Measurements from ENCODE around the gene FUT8. TPM values are rescaled to one million over a fixed set of nuclear protein-coding genes. Genes with fewer than 3 reads are reported as not detected.

FUT8 gene
- total RNA-seq, 1 donor from 2014 or later: 18.1 TPM

DNA sequence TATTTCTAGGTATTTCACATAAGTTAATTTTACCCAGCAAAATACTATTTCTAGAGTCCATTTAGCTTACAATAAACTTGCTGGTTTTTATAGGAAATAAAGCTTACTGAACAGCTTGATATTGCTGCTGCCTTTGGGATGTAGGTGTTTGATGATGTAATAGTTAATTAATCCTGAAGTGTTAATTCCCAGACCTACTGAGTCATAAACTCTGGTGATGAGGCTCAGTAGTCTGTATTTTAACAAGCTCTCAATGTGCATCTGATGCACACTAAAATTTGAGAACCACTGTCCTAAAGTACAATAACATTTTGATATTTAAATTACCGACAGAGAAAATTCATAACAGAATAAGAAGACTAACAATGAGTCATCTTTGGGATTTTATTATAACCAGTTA lies 168.4 kb downstream of the FUT8 start:
- DNase-seq (ENCODE audit: low spot score): no peak

DNA sequence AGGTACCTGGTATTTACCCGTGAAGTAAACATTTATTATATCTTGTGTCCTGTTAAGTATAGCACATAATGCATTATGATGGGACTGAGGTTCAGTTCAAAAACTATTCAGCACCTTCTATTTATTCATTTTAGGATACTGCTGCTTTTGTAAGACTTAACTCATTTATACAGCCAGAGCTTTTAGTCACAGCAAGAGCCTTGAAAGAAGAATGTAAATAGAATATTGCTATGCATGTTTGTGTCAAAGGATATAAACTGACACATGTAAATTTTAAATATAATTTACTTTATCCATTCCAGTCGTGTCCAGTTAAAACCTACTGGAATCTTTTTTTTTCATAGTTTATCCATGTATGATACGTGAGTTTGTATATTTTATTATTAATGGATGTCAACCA lies 168.8 kb downstream of the FUT8 start:
- no peaks in the 10 kb centered on the region for H3K4me1 Mint-ChIP-seq (ENCODE audit: low read depth)
- H3K4me3 Mint-ChIP-seq (ENCODE audit: unreplicated experiment): no peak overlapping the region
- no peak overlapping the region for H3K27ac Mint-ChIP-seq (ENCODE audit: unreplicated experiment)
- H3K27me3 Mint-ChIP-seq (ENCODE audit: low read depth): no peaks in the 10 kb centered on the region
- H3K36me3 Mint-ChIP-seq (ENCODE audit: low read depth): no peaks in the 10 kb centered on the region
- H3K9me3 Mint-ChIP-seq (ENCODE audit: low read depth): no peaks in the 10 kb centered on the region
- no peak for DNase-seq (ENCODE audit: low spot score)
- TF ChIP-seq, protein P1, sequence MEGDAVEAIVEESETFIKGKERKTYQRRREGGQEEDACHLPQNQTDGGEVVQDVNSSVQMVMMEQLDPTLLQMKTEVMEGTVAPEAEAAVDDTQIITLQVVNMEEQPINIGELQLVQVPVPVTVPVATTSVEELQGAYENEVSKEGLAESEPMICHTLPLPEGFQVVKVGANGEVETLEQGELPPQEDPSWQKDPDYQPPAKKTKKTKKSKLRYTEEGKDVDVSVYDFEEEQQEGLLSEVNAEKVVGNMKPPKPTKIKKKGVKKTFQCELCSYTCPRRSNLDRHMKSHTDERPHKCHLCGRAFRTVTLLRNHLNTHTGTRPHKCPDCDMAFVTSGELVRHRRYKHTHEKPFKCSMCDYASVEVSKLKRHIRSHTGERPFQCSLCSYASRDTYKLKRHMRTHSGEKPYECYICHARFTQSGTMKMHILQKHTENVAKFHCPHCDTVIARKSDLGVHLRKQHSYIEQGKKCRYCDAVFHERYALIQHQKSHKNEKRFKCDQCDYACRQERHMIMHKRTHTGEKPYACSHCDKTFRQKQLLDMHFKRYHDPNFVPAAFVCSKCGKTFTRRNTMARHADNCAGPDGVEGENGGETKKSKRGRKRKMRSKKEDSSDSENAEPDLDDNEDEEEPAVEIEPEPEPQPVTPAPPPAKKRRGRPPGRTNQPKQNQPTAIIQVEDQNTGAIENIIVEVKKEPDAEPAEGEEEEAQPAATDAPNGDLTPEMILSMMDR (IDR thresholded peaks at IDR 0.05): no peak

More for the DNA sequence above, 168.4 kb downstream of the FUT8 start:
- no peaks in the 10 kb centered on the region for H3K27me3 Mint-ChIP-seq (ENCODE audit: low read depth)
- no peaks in the 10 kb centered on the region for H3K36me3 Mint-ChIP-seq (ENCODE audit: low read depth)
- H3K4me3 Mint-ChIP-seq (ENCODE audit: unreplicated experiment): no peak overlapping the region
- TF ChIP-seq, protein P1 (IDR thresholded peaks at IDR 0.05): no peak
- H3K9me3 Mint-ChIP-seq (ENCODE audit: low read depth): no peaks in the 10 kb centered on the region
- H3K27ac Mint-ChIP-seq (ENCODE audit: unreplicated experiment): no peak overlapping the region
- H3K4me1 Mint-ChIP-seq (ENCODE audit: low read depth): no peaks in the 10 kb centered on the region

DNA sequence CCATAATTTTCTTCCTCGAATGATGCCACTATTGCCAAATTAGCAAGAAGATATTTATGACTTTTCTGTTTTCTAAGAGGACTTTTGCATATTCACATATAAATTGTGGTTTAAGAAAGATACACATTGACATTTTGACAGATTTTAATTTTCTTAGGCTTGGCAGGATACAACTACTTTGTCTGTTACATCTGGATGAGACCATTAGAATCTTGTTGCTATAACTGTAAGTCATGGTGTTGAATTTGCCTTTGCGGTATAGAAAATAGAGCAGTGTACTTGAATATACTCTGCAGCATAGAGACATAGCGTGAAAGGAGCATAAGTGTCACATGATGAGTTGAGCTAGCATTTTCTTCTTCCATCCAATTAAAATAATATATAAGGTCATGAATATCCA lies 169.3 kb downstream of the FUT8 start:
- Mint-ChIP-seq H3K36me3 (ENCODE audit: low read depth) (no peaks in the 10 kb centered on the region), H3K27ac (ENCODE audit: unreplicated experiment) (no peak overlapping the region), H3K27me3 (ENCODE audit: low read depth) (no peaks in the 10 kb centered on the region), H3K4me1 (ENCODE audit: low read depth) (no peaks in the 10 kb centered on the region), H3K9me3 (ENCODE audit: low read depth) (no peaks in the 10 kb centered on the region), H3K4me3 (ENCODE audit: unreplicated experiment) (no peak overlapping the region)
- DNase-seq (ENCODE audit: low spot score): no peak
- TF ChIP-seq, protein P1 (IDR thresholded peaks at IDR 0.05): no peak

DNA sequence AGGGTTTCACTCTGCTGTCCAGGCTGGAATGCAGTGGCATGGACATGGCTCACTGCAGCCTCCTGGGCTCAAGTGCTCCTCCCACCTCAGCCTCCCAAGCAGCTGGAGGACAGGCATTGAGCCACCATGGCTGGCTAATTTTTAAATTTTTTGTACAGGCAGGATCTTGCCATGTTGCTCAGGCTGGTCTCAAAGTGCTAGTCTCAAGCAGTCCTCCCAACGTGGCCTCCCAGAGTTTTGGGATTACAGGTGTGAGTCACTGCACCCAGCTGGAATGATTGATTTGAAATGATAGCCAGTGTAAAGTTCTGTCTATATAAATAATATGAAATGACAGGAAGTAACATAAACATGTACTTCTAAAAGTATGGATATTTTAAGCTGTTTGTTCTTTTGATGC lies 172.7 kb downstream of the FUT8 start:
- Mint-ChIP-seq H3K9me3 (ENCODE audit: low read depth) (no peaks in the 10 kb centered on the region), H3K27me3 (ENCODE audit: low read depth) (no peaks in the 10 kb centered on the region), H3K4me1 (ENCODE audit: low read depth) (peaks cover 5% of the 10 kb centered on the region), H3K4me3 (ENCODE audit: unreplicated experiment) (no peak overlapping the region), H3K27ac (ENCODE audit: unreplicated experiment) (no peak overlapping the region), H3K36me3 (ENCODE audit: low read depth) (no peaks in the 10 kb centered on the region)
- TF ChIP-seq, protein P1 (IDR thresholded peaks at IDR 0.05): no peak
- no peak for DNase-seq (ENCODE audit: low spot score)

DNA sequence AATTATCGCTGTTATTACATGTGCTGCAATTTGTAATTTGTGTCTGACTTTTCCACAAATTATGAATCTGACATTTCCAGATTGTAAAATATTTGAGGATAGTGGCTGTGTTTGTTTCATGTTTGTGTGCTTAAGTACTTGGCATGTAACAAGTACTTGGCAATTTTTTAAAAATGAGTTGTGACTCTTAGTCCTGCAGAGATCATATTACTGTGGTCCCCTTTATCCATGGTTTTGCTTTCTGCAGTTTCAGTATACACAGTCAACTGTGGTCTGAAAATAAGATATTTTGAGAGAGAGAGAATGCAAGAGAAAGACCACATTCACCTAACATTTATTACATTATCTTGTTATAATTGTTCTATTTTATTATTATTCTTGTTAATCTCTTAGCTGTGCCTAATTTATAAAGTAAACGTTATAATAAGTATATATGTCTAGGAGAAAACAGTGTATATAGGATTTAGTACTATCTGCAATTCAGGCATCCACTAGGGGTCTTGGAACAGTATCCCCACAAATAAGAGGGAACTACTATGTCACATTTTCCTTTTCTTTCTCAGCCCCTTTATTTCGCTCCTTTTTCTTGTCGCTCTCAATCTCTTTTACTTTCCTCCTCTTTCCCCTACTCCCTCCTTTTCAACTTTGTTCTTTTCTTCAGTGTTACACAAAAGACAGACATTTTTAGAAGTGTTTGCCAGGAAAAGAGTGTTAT lies 176.1 kb downstream of the FUT8 start:
- H3K4me3 Mint-ChIP-seq (ENCODE audit: unreplicated experiment): no peak overlapping the region
- no peak for DNase-seq (ENCODE audit: low spot score)
- H3K27ac Mint-ChIP-seq (ENCODE audit: unreplicated experiment): no peak overlapping the region

More for the DNA sequence above, 176.1 kb downstream of the FUT8 start:
- no peaks in the 10 kb centered on the region for H3K27me3 Mint-ChIP-seq (ENCODE audit: low read depth)
- H3K36me3 Mint-ChIP-seq (ENCODE audit: low read depth): no peaks in the 10 kb centered on the region
- no peaks in the 10 kb centered on the region for H3K9me3 Mint-ChIP-seq (ENCODE audit: low read depth)
- TF ChIP-seq, protein P1 (IDR thresholded peaks at IDR 0.05): no peak
- H3K4me1 Mint-ChIP-seq (ENCODE audit: low read depth): peaks cover 5% of the 10 kb centered on the region

All from chondrocyte (in vitro differentiated cells).